H9 (cell line): ENCODE results near the gene ZNF283. TPM values are rescaled to one million over a fixed set of nuclear protein-coding genes. Genes with fewer than 3 reads are reported as not detected.
"Not testable (repeated sequence)": the region's sequence is repeated elsewhere in the genome, so short reads cannot be mapped to it uniquely, and the experiment has no call there.

Source experiments
- DNase-seq: peaks from one replicate; pipeline ENCODE4 v3.0.0-alpha.2; 2017
- H2AFZ ChIP-seq: one replicate; pipeline ENCODE4 v1.6.1; 2013; ENCODE audit warnings: mild to moderate bottlenecking, low read length, control low read depth, moderate library complexity
- H2AK5ac ChIP-seq: 2 replicates; pipeline ENCODE4 v1.6.1; 2013; ENCODE audit warnings: low read length, control low read depth, mixed read lengths; ENCODE audit not compliant: insufficient read length
- H2BK120ac ChIP-seq: one replicate; pipeline ENCODE4 v1.6.1; 2013; ENCODE audit warnings: low read depth, mild to moderate bottlenecking, low read length, control low read depth, inconsistent platforms; ENCODE audit not compliant: poor library complexity, severe bottlenecking
- H2BK12ac ChIP-seq: 2 replicates; pipeline ENCODE4 v1.6.1; 2013; ENCODE audit warnings: low read length, control low read depth, mixed read lengths, low read depth; ENCODE audit not compliant: insufficient read length
- H2BK15ac ChIP-seq: 2 replicates; pipeline ENCODE4 v1.6.1; 2013; ENCODE audit warnings: low read depth, low read length, control low read depth
- H2BK20ac ChIP-seq: one replicate; pipeline ENCODE4 v1.6.1; 2013; ENCODE audit warnings: low read depth, mild to moderate bottlenecking, low read length, control low read depth, inconsistent platforms; ENCODE audit not compliant: poor library complexity, severe bottlenecking
- H2BK5ac ChIP-seq: 2 replicates; pipeline ENCODE4 v1.6.1; 2013; ENCODE audit warnings: low read length, control low read depth, mixed read lengths; ENCODE audit not compliant: insufficient read length
- H3K14ac ChIP-seq: 2 replicates; pipeline ENCODE4 v1.6.1; 2013; ENCODE audit warnings: low read length, control low read depth; ENCODE audit not compliant: insufficient read depth
- H3K18ac ChIP-seq: 2 replicates; pipeline ENCODE4 v1.6.1; 2013; ENCODE audit warnings: low read depth, mild to moderate bottlenecking, mixed read lengths, low read length, control low read depth; ENCODE audit not compliant: insufficient read length
- H3K23ac ChIP-seq: 2 replicates; pipeline ENCODE4 v1.6.1; 2013; ENCODE audit warnings: low read length, control low read depth, mixed read lengths, low read depth; ENCODE audit not compliant: insufficient read length
- H3K23me2 ChIP-seq: 2 replicates; pipeline ENCODE4 v1.6.1; 2013; ENCODE audit warnings: low read depth, mild to moderate bottlenecking, mixed read lengths, low read length, control low read depth; ENCODE audit not compliant: insufficient read length, poor library complexity, severe bottlenecking
- H3K27ac ChIP-seq: 2 replicates; pipeline ENCODE4 v1.5.1; 2013; ENCODE audit warnings: low read length, control low read depth, mixed read lengths, low read depth; ENCODE audit not compliant: insufficient read length
- H3K27me3 ChIP-seq: 2 replicates; pipeline ENCODE4 v1.6.1; 2013; ENCODE audit warnings: low read length, control low read depth, inconsistent platforms; ENCODE audit not compliant: insufficient read depth
- H3K4ac ChIP-seq: 2 replicates; pipeline ENCODE4 v1.6.1; 2013; ENCODE audit warnings: low read depth, mild to moderate bottlenecking, control low read depth, inconsistent platforms, low read length, moderate library complexity
- H3K4me1 ChIP-seq: 2 replicates; pipeline ENCODE4 v1.6.1; 2013; ENCODE audit warnings: low read length, control low read depth, inconsistent platforms; ENCODE audit not compliant: insufficient read depth
- H3K4me2 ChIP-seq: 2 replicates; pipeline ENCODE4 v1.6.1; 2013; ENCODE audit warnings: low read length, control low read depth, mixed read lengths; ENCODE audit not compliant: insufficient read length, insufficient read depth
- H3K56ac ChIP-seq: 2 replicates; pipeline ENCODE4 v1.6.1; 2013; ENCODE audit warnings: low read depth, mild to moderate bottlenecking, mixed read lengths, low read length, control low read depth; ENCODE audit not compliant: insufficient read length
- H3K79me1 ChIP-seq: 2 replicates; pipeline ENCODE4 v1.6.1; 2013; ENCODE audit warnings: low read depth, mild to moderate bottlenecking, moderate library complexity, low read length, control low read depth, inconsistent platforms; ENCODE audit not compliant: insufficient read depth, poor library complexity, severe bottlenecking
- H3K79me2 ChIP-seq: 2 replicates; pipeline ENCODE4 v1.6.1; 2013; ENCODE audit warnings: low read length, control low read depth, inconsistent platforms; ENCODE audit not compliant: insufficient read depth
- H3K9ac ChIP-seq: 2 replicates; pipeline ENCODE4 v1.6.1; 2013; ENCODE audit warnings: low read length, control low read depth, mixed read lengths; ENCODE audit not compliant: insufficient read length; ENCODE audit errors: extremely low read depth
- H3K9me3 ChIP-seq: one replicate; pipeline ENCODE4 v1.6.1; 2013; ENCODE audit warnings: low read depth, low read length, inconsistent platforms; ENCODE audit not compliant: control insufficient read depth
- H3T11ph ChIP-seq: one replicate; pipeline ENCODE4 v1.6.1; 2013; ENCODE audit warnings: mild to moderate bottlenecking, low read length, control low read depth, inconsistent platforms
- H4K20me1 ChIP-seq: one replicate; pipeline ENCODE4 v1.6.1; 2013; ENCODE audit not compliant: control insufficient read depth, insufficient read length, insufficient read depth
- H4K5ac ChIP-seq: 2 replicates; pipeline ENCODE4 v1.6.1; 2013; ENCODE audit warnings: low read depth, mild to moderate bottlenecking, mixed read lengths, low read length, control low read depth; ENCODE audit not compliant: insufficient read length
- H4K8ac ChIP-seq: replicated peaks from 2 replicates; pipeline ENCODE4 v1.6.1; 2013; ENCODE audit warnings: low read length, control low read depth, mixed read lengths, low read depth; ENCODE audit not compliant: insufficient read length
- H4K91ac ChIP-seq: 2 replicates; pipeline ENCODE4 v1.6.1; 2013; ENCODE audit warnings: low read depth, mild to moderate bottlenecking, moderate library complexity, mixed read lengths, low read length, control low read depth; ENCODE audit not compliant: insufficient read length
- H3K27ac Mint-ChIP-seq, 3 experiments: 2 replicates in 2 of 3; 3 replicates in 1 of 3; pipeline ENCODE4 v1.8.0; 2020 to 2021; ENCODE audit warnings: mixed read lengths in 3 of 3, mild to moderate bottlenecking in 1 of 3, moderate library complexity in 1 of 3
- H3K27me3 Mint-ChIP-seq: 2 replicates; pipeline ENCODE4 v1.8.0; 2021; ENCODE audit warnings: low read depth, mild to moderate bottlenecking, moderate library complexity, mixed read lengths
- H3K36me3 Mint-ChIP-seq, 3 experiments: 2 replicates in 2 of 3; 3 replicates in 1 of 3; pipeline ENCODE4 v1.8.0; 2020 to 2021; ENCODE audit warnings: low read depth in 3 of 3, mixed read lengths in 3 of 3; ENCODE audit not compliant: insufficient read depth in 1 of 3
- H3K4me1 Mint-ChIP-seq, 2 experiments: 2 replicates each; pipeline ENCODE4 v1.8.0; 2020; ENCODE audit warnings: mixed read lengths in 2 of 2
- H3K4me3 Mint-ChIP-seq, 2 experiments: 2 replicates in 1 of 2; 3 replicates in 1 of 2; pipeline ENCODE4 v1.8.0; 2020 to 2021; ENCODE audit warnings: mild to moderate bottlenecking in 2 of 2, mixed read lengths in 2 of 2, moderate library complexity in 1 of 2
- H3K9me3 Mint-ChIP-seq, 2 experiments: 2 replicates in 1 of 2; 3 replicates in 1 of 2; pipeline ENCODE4 v1.8.0; 2020; ENCODE audit warnings: mild to moderate bottlenecking in 2 of 2, mixed read lengths in 2 of 2, moderate library complexity in 1 of 2
- WGBS: extraction: QIAGEN DNeasy Blood & Tissue Kit; methylation state at CpG from one replicate; pipeline ENCODE4 v1.1.7; 2013; ENCODE audit warnings: missing lambda C conversion rate, low lambda C conversion rate, mixed read lengths; ENCODE audit not compliant: insufficient read length; ENCODE audit errors: extremely low coverage; 5-methylcytosine and 5-hydroxymethylcytosine counted together
- total RNA-seq: library from RNA; stranded (reverse); gene quantifications from 2 replicates; pipeline ENCODE4 v1.2.1, GENCODE V29; 2021

The ZNF283 gene
- total RNA-seq, 1 experiment from 2014 or later = 10.4 TPM

DNA sequence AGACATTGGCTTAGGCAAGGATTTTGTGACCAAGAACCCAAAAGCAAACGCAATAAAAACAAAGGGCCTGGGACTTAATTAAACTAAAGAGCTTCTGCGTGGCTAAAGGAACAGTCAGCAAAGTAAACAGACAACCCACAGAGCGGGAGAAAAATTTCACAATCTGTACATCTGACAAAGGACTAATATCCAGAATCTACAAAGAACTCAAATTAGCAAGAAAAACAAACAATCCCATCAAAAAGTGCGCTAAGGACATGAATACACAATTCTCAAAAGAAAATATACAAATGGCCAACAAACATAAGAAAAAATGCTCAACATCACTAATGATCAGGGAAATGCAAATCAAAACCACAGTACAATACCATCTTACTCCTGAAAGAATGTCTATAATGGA, 2.5 kb upstream of the ZNF283 start:
- not testable (repeated sequence) for H3K4ac ChIP-seq, H4K8ac ChIP-seq

More for the DNA sequence above, 2.5 kb upstream of the ZNF283 start:
- H3K9me3 ChIP-seq, H2BK15ac ChIP-seq, H3K23ac ChIP-seq, H3K18ac ChIP-seq, H4K5ac ChIP-seq, H2BK120ac ChIP-seq, H3K79me1 ChIP-seq, H4K91ac ChIP-seq, H3K4me3 Mint-ChIP-seq, H3T11ph ChIP-seq, H3K4me2 ChIP-seq, H3K27me3 ChIP-seq, H2BK20ac ChIP-seq, H3K27ac ChIP-seq, H2BK12ac ChIP-seq, H3K9ac ChIP-seq, H3K27ac Mint-ChIP-seq, H4K20me1 ChIP-seq, H3K4me1 ChIP-seq, H3K23me2 ChIP-seq, H2BK5ac ChIP-seq, H2AK5ac ChIP-seq, H3K56ac ChIP-seq, H3K79me2 ChIP-seq, DNase-seq, H2AFZ ChIP-seq, H3K14ac ChIP-seq: not testable (repeated sequence)
- Mint-ChIP-seq H3K27me3 (peaks cover 42% of the 10 kb centered on the region), H3K9me3 (peaks cover 40 to 61% of the 10 kb centered on the region in 2 experiments), H3K36me3 (peaks cover 14 to 20% (median 18%) of the 10 kb centered on the region in 3 experiments), H3K4me1 (peaks cover 6 to 10% of the 10 kb centered on the region in 2 experiments; a peak in 3 of 4 replicates)
- WGBS = no CpG with 5 or more reads among the region's 4 CpGs
